ENCODE results near the gene RPS27.
A peak's percentile ranks its signal among the peaks of the same experiment; 100 is the strongest.

RPS27 gene

GRCh38 chr1:153945131-153945794, 45.3 kb upstream of the RPS27 start:
- H3K4me3 ChIP-seq (ENCODE audit: low read depth, low read length): peak overlapping the region; percentile 84
- TF ChIP-seq CTCF (IDR thresholded peaks at IDR 0.05; ENCODE audit: low read depth, low read length): no peak

- peak overlapping the region; percentile 84 for H3K4me3 ChIP-seq (ENCODE audit: low read depth, low read length)
Measured at GRCh38 chr1:153945795-153946621, 44.6 kb upstream of the RPS27 start.

GRCh38 chr1:153946622-153947241, 43.8 kb upstream of the RPS27 start, which contains the start of gene DENND4B:
TSS of gene DENND4B (minus strand) at chr1:153946718. CDS start at chr1:153944374, 2,344 bp downstream.
- TF ChIP-seq CTCF (IDR thresholded peaks at IDR 0.05; ENCODE audit: low read depth, low read length): peak; percentile 85
- H3K4me3 ChIP-seq (ENCODE audit: low read depth, low read length): peak within 1 kb of the TSS; percentile 84

More at GRCh38 chr1:153945795-153946621, 44.6 kb upstream of the RPS27 start:
- TF ChIP-seq CTCF (IDR thresholded peaks at IDR 0.05; ENCODE audit: low read depth, low read length): no peak

DNA sequence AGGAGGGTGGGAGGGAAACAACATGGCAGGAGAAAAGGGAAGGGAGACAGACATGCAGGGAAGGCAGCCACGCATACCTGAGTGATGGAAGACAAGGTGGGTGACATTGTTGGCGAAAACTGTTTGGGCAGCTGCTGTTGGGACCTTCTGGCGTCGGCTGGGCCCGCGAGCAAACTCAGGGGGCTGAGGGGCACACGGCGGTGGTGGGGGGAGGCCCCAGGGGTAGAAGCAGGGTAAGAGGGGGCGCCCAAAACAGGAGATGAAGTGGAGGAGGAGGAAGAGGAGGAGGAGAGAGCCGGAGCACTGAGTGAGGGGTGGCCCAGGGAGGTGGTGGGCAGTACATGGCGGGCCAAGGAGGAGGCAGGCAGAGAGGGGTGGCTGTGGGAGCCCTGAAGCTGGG, 39.4 kb upstream of the RPS27 start:
- no peak for TF ChIP-seq CTCF (IDR thresholded peaks at IDR 0.05; ENCODE audit: low read depth, low read length)
- no peak overlapping the region for H3K4me3 ChIP-seq (ENCODE audit: low read depth, low read length)

DNA sequence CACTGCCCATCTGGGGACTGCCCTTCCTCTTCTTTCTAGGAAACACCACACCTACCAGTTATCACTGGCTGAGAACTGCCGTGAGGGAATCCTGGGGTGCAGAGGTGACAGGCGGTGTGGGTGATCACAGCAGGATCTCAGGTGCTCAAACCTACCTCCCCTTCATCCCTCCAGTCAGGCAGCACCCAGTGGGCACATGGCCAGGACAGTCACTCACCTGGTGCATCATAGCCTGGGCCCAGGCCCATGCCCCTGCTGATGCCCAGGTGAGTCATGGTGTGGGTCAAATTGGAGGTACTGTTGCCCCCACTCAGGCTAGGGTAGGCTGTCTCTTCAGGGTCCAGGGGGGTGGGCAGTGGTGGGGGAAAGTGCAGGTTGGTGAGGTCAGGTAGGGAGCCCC, 38.8 kb upstream of the RPS27 start:
- TF ChIP-seq CTCF (IDR thresholded peaks at IDR 0.05; ENCODE audit: low read depth, low read length): no peak
- H3K4me3 ChIP-seq (ENCODE audit: low read depth, low read length): no peak overlapping the region

DNA sequence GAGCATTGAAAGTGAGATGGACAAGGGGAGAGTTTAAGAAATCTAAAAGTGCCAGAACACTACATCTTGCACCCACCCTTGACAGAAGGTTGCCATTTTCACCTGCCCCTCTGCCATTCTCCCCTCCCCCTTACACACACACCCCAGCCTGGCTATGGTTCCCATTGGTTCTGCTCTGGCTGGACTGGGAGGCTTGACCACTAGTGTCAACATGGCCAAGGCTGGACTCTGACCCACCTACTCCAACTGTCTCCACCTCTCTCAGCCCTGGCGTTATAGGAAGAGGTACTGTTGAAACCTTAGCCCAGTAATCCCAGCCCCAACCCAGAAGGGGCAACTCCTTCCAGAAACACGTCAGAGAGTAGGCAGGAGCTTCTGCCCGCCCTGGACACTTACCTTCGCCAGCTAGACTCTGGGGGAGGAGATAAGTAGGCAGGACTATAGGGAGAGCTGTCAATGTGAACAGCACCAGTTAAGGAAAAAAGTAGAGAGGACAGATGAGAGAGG, 36.6 kb upstream of the RPS27 start:
- H3K4me3 ChIP-seq (ENCODE audit: low read depth, low read length): no peak overlapping the region
- no peak for TF ChIP-seq CTCF (IDR thresholded peaks at IDR 0.05; ENCODE audit: low read depth, low read length)

Measured in WI38 (cell line).